OCI-M2 (cell line): ENCODE results near the gene RGPD8.
"Not testable (repeated sequence)": the region's sequence is repeated elsewhere in the genome, so short reads cannot be mapped to it uniquely, and the experiment has no call there.

ENCODE experiments used
- DNase-seq: peaks from one replicate; lab custom pipeline; 2025; ENCODE audit not compliant: unreplicated experiment; lab: John Stamatoyannopoulos, UW

Gene RGPD8

GRCh38 chr2:112433480-112433879 is at the start of gene RGPD8:
TSS of gene RGPD8 (minus strand) at chr2:112433645. CDS start at chr2:112433453, 192 bp downstream.
- DNase-seq = not testable (repeated sequence)

DNA sequence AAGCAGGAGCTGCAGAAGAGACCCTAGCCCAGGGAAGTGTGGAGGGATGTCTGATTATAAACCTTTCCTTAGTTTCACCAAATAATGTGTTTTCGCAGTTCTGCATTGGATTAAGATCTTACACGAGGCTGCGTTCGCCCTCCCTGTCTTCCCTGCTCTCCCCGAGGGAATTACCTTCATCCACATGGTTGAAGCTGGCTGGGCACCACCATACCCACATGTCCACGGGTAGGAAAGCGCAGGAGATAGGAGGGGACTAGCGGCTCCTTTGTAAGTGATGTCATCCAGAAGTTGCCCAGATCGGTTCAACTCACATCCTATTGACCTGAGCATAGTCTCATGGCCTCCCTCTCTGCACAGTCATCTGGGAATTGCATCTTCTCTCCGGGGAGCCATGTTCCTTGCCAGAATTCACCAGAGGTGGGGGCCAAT is 49.6 kb upstream of the RGPD8 start:
- no peak for DNase-seq

DNA sequence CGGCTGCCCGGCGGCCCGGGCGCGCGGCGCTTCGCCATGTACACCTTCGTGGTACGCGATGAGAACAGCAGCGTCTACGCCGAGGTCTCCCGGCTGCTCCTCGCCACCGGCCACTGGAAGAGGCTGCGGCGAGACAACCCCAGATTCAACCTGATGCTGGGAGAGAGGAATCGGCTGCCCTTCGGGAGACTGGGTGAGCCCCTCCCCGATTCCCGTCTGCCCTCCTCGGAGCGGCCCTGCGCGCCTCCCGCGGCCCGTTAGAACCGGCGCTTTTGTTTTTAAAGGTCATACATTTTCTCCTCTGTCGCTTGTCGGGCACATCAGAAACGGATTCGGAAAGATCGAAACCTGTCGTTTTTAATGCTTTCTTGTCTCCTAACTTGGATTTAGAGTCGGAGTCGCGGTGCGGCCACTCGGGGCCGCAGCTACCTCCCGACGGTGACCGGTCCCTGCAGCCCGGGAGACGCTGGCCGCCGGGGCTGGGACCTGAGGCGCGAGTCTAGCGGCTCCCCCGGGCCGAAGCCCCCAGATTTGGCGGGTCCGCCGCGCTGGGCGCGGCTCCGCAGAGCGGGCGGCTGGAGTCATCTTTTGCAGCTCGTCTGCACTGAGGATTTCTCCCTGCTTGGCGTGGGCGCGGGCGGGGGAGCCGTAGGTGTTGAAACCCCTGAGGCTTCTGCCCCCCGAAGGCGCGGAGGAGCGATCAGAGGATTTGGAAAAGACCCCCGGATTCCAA is 49.0 kb upstream of the RGPD8 start:
- no peak for DNase-seq

DNA sequence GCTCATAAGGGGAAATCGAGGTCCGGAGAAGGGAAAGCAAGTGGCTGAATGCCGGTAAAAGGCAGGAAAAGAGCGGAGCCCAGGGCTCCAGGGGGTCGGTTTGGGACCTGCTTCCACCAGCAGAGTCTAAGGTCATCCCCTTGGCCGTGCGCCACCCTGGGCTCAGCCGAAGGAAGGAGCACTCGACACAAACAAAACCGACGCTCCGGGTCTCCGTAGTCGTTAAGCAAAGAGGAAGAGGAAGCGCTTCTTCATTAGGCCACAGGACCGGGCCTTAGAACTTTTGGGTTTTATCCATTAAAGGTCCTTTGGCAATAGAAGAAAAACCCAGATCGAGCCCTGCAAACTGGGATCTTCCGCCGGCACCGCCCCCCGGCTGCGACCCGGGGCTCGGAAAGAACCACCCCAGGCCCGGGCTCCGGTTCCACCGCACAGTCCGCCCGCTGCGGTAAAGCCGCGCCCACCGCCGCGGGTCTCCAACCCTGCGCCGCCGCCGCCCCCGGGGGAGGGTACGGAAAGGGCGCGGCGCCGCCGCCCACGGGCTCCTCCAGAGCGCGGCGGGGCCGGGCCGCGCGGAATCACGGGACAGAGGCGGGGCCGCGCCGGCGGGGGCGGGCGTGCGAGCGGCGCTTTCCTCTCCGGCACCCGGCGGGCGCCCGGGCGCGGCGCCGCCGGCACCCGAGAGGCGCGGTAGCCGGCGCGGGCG is 48.2 kb upstream of the RGPD8 start, which contains the start of gene TTL:
TSS of gene TTL (plus strand) at position 629 of the 706 bp plus-strand sequence. CDS start 189 bp downstream, outside the sequence.
- DNase-seq = no peak

DNA sequence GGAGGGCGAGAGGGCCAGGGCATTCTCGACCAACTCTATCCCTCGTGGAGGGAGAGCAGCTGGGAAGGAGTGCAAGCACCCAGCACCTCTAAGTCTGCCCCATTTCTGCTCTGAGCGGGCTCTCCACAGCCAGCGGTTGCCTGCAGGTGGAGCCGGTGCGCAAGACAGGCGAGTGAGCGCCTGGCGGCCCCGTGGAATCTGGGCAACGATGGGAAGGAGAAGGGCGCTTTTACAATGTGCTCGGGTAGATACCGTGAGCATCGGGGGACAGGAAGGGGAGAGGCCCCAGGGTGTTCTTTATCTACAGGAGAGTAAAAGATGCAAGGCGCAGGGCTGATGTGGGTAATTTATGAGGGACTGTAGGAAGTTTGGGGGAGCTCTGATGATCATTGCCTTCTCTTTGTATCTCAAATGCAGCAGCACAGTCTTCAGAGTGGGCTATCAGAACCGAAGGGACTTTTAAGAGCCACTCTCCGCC is 47.6 kb upstream of the RGPD8 start:
- DNase-seq = peak; percentile 17

DNA sequence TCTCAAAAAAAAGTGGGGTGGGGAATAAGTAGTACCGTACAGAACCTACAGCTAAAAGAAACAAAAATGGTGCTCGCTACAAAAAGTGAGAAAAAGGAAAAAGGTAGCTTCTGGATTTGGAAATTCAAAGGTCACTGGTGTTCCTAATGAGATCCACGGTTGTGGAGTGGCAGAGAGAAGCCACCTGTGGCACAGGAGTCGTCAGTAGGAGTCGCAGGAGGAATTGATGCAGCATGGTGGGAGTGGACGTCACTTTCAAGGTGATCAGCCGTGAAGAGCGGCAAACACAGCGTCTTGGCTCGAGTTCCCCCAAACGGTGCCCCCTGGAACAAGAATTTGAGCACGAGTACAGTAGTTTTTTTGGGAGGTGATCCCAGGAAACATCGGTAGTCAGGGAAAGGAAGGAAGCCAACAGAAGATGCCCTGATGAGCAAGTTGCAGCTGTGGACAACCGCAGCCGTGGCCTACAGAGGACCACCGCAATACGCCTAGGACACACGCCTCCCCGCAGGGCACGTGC is 47.1 kb upstream of the RGPD8 start:
- no peak for DNase-seq

DNA sequence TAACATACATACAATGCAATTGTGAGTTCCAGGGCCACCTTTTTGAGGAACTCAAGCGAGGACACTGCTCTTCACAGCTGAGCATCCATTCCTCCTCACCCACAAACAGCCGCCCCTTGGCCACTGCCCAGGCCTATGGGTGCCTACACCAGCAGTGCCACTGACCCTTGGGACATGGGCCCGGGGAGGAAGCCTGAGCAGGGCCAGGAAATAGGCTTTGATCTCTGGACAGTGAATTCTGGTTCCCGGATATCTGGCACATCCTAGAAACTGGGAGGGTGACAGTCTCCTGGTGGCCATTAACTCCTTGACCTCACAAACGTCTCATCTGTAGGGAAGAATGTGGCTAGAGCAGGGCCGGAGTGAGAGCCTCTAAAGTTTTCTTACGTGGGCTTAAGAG is 43.0 kb upstream of the RGPD8 start:
- no peak for DNase-seq

GRCh38 chr2:112474844-112475486 is 41.5 kb upstream of the RGPD8 start:
- no peak for DNase-seq

GRCh38 chr2:112472547-112473263 is 39.3 kb upstream of the RGPD8 start:
- no peak for DNase-seq

- DNase-seq = no peak
Observed at GRCh38 chr2:112465382-112465781, 31.9 kb upstream of the RGPD8 start.

DNA sequence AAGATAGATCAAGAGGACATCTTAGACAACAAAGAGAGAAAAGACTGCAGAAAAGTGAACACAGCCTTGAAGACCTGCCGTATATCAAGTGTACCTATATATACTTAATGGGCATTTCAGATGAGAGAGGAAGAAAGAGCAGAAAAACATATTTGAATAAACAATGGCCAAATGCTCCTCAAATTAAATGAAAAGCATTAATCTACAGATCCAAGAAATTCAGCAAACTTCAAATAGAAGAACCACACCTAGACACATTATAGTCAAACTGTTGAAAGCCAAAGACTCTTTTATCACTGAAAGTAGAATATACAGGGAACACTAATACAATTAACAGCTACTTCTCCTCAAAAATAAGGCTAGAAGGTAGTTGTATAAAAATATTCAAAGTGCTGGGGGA is 29.8 kb upstream of the RGPD8 start:
- no peak for DNase-seq

DNA sequence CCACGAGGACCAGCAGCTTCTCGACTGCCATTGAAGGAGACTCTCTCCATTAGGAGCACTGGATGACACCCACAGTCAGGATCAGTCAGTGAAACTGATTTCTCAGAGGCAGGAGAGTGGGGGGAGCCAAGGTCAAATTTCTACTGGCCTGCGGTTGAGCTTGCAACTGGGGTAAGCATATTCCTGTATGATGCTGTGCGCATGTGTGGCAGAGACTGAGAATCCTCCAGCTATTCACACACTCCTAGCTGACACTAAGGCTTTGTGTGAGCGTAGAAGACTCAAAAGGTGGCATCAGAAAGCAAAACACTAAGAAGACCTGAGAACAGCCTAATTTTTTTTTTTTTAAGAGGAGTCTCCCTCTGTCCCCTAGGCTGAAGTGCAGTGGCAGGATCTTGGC is 28.7 kb upstream of the RGPD8 start:
- no peak for DNase-seq

DNA sequence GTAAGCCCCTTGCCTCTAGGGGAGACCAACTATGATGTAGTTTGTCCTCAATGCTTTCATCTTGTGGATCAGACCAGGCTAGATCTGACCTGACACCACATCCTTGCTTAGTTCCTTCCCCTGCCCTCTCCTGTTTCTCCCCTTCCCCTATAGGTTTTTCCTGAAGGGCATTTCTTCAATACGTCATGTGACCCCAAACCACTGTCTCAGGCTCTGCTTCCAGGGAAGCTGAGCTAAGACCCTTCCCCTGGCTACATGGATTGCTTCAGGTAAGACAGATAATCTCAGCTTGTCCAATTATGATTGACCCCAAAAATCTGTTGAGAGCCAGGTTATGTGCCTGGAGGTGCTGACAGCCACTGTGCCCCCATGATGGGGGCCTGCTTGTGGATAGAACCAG is 25.9 kb upstream of the RGPD8 start:
- no peak for DNase-seq

- no peak for DNase-seq
Observed at GRCh38 chr2:112454586-112454985, 21.1 kb upstream of the RGPD8 start.

GRCh38 chr2:112451317-112451716 is 17.9 kb upstream of the RGPD8 start:
- DNase-seq = no peak

- no peak for DNase-seq
Observed at GRCh38 chr2:112449854-112450253, 16.4 kb upstream of the RGPD8 start.

GRCh38 chr2:112444256-112444655 is 10.8 kb upstream of the RGPD8 start:
- DNase-seq = not testable (repeated sequence)

- not testable (repeated sequence) for DNase-seq
Observed at GRCh38 chr2:112438603-112439261, 5.3 kb upstream of the RGPD8 start.

- DNase-seq = not testable (repeated sequence)
Observed at GRCh38 chr2:112437405-112437831, 4.0 kb upstream of the RGPD8 start.

DNA sequence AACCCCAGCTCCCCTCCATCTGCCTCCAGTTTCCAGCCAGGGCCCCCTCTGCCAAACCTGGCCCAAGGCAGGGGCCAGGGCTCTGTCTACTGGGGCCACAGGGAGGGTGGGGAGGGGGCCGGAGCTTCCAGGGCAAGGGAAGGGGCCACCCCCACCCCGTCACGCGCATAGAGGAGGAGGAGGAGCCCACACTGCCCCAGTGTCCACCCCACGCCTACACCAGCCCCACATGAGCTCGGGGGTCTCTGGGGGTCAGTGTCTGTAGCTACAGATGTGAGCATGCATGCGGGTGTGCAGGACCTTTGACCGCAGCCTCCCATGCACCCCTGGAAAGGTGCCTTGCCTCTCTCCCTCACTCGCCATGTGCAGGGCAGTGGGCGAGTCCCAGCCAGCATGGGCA is 3.5 kb upstream of the RGPD8 start:
- not testable (repeated sequence) for DNase-seq
